GM10248 (cell line): ENCODE measurements around the gene RHOH.

Experiments
- CTCF ChIA-PET: fragments of 300-600 bp; sonication (Branson Sonifier 250); formaldehyde crosslinking; extraction: SDS; loops from one replicate; lab custom pipeline; 2021; ENCODE audit warnings: antibody characterized with exemption; lab: Yijun Ruan, JAX
- POLR2A ChIA-PET: fragments of 350-650 bp; sonication (Branson Sonifier 250); formaldehyde crosslinking; extraction: SDS; loops from one replicate; lab custom pipeline; 2020; ENCODE audit warnings: antibody characterized with exemption; lab: Yijun Ruan, JAX
- DNase-seq: peaks from one replicate; pipeline ENCODE4 v3.0.0; 2012; ENCODE audit errors: extremely low spot score
- TF ChIP-seq, protein P1 (sequence below): IDR thresholded peaks from 2 replicates; pipeline ENCODE4 v1.5.1; 2012; ENCODE audit warnings: mild to moderate bottlenecking, low read depth; ENCODE audit errors: extremely low read depth, missing control alignments, control extremely low read depth

Gene RHOH

DNA sequence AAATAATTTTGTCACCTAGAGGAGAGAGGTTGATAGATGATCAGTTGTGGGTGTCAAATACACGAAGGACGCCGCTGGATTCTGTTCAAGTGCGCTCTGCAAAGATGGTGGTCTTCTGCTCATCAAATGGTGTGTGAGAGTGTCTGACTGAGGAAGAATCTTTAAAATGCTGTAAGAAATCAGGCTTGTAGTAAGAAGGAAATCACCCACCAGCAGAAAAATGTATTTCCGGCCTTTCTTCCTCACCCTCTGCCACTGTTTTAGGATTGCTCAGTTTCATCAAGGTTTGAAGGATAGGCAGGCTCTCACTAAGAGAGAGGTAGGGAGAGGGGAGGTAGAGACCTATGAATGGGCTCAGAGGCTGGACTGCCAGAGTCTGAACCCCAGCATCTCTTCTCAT, 28.7 kb downstream of the RHOH start:
- CTCF ChIA-PET = interaction anchor here (1.1 to 3.4 kb wide), 4 partner anchors 18 to 100 kb away, joined by 4 to 12 read pairs (median 5); no protein-coding TSS in a partner anchor
- TF ChIP-seq, protein P1, sequence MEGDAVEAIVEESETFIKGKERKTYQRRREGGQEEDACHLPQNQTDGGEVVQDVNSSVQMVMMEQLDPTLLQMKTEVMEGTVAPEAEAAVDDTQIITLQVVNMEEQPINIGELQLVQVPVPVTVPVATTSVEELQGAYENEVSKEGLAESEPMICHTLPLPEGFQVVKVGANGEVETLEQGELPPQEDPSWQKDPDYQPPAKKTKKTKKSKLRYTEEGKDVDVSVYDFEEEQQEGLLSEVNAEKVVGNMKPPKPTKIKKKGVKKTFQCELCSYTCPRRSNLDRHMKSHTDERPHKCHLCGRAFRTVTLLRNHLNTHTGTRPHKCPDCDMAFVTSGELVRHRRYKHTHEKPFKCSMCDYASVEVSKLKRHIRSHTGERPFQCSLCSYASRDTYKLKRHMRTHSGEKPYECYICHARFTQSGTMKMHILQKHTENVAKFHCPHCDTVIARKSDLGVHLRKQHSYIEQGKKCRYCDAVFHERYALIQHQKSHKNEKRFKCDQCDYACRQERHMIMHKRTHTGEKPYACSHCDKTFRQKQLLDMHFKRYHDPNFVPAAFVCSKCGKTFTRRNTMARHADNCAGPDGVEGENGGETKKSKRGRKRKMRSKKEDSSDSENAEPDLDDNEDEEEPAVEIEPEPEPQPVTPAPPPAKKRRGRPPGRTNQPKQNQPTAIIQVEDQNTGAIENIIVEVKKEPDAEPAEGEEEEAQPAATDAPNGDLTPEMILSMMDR = no peak
- POLR2A ChIA-PET = interaction anchor here (0.6 kb wide), 1 partner anchor 13 kb away, joined by 3 read pairs; no protein-coding TSS in a partner anchor
- DNase-seq = no peak

DNA sequence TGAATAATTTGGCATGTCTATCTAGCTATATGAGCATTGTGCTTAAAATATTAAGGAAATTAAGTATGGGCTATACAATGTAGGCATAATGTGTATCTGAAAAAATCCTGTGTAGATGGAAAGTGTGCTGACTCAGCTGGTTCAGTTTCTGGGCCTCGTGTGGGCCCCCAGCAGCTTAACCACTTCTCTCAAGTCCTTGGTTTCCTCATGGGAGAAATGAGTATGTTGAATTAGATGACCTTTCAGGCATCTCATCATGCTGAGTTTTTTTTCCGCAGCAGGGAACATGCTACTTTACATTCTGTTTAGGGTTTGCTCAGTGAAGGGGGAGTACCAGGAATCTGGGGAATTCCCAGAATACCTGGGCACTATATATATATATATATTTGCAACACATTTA, 30.5 kb downstream of the RHOH start:
- TF ChIP-seq, protein P1 = no peak
- ChIA-PET CTCF (interaction anchor here (1.1 to 3.4 kb wide), 9 partner anchors 10 to 98 kb away, joined by 3 to 12 read pairs (median 4); no protein-coding TSS in a partner anchor), POLR2A (interaction anchor here (0.8 to 1.1 kb wide), 3 partner anchors 20 to 167 kb away, joined by 3 to 4 read pairs (median 4); no protein-coding TSS in a partner anchor)
- DNase-seq = peak; percentile 55

DNA sequence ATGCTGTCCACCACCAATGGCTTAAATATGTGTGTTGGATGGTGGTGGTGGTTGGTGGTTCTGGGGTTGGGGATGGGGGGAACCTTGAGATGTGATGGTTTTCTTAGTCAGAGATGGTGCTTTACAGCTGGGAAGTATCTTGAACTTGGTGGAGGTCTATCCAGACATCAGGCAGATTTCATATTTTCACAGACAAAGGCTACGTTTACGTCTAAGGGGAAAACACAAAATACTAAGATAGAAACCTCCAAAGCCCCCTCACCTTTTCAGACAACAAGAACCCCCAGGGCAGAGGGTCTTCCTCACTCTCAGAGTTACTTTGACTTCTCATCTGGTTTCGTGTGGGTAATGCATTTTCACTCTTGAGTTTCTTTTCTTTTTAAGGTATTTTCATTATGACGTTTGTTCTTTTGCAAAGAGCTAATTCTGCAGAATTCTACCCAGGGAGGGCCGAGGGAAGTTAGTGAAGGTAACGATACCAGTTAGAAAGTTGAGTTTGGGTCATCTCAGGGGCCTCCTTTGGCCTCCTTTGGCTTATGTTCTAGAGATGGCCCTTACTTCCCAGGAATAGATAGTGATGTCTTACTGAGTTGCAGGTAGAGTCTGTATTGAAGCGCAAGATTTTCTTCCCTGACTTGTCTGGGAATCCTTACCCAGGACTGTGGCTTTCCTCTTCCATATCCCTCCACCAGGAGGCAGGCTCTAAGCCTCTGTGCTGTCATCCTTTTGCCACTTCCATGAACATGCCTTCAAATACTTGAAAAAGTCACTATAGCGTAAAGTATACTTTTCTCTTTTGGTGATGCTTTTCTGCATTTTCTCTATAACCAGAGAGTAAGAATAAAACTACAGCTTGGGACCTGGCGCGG, 31.9 kb downstream of the RHOH start:
- ChIA-PET CTCF (interaction anchor here (0.7 to 3.9 kb wide), 10 partner anchors 22 to 172 kb away, joined by 3 to 31 read pairs (median 4); partner anchors contain the start of gene N4BP2), POLR2A (interaction anchor here (0.5 to 0.7 kb wide), 3 partner anchors 13 to 79 kb away, joined by 3 read pairs; no protein-coding TSS in a partner anchor)
- TF ChIP-seq, protein P1 = peak; percentile 21
- peak; percentile 56 for DNase-seq

DNA sequence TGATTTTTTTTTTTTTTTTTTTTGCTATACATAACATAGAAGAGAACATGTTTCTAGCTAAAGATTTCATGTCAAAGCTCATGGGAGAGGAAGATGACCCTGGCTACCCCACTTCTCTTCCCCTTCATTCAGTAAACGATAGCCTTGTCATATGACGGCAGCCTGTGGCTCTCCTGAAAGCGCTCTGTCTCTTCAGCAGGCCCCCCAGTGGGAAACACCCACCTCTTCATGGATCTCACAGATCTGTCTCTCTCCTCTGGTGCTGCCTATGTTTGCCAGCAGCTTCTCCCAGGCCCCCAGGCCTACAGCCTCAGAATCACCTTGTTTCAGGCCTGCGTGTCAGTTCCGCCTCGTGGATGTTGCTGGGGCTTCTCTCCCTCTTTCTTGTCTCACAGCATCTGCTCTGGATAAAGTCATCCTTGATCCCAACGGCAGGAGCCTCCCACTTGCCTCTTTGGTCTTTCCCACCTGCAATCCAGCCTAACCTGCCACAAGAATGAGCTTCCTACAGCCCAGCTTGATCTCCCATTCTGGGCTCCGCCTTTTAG, 34.6 kb downstream of the RHOH start:
- DNase-seq = no peak
- POLR2A ChIA-PET = interaction anchor here (0.6 to 2.0 kb wide), 3 partner anchors 8 to 320 kb away, joined by 3 to 8 read pairs (median 6); no protein-coding TSS in a partner anchor
- TF ChIP-seq, protein P1 = no peak
- CTCF ChIA-PET = interaction anchor here (0.8 to 3.9 kb wide), 12 partner anchors 10 to 96 kb away, joined by 3 to 31 read pairs (median 4); no protein-coding TSS in a partner anchor

DNA sequence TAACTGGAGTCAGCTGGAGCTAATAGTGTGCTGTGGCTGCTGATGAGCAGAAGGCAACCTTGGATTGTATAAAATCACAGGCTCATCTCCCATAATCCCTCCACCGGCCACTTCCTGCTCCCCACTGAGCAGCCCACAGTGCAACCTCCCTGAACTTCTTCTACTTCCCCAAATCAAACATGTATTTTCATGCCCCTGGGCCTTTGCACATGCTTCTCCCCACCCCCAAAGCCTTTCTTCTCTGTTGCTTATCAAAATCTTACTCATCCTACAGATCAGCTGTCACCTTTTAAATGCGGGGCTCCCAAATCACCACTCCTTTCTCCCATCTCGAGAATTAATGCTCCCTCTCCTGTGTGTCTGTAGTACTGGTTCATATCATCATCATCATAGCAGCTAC, 35.8 kb downstream of the RHOH start:
- CTCF ChIA-PET = interaction anchor here (1.1 to 3.6 kb wide), 5 partner anchors 73 to 93 kb away, joined by 3 to 13 read pairs (median 5); no protein-coding TSS in a partner anchor
- TF ChIP-seq, protein P1 = no peak
- DNase-seq = no peak
- POLR2A ChIA-PET = no interaction called here

DNA sequence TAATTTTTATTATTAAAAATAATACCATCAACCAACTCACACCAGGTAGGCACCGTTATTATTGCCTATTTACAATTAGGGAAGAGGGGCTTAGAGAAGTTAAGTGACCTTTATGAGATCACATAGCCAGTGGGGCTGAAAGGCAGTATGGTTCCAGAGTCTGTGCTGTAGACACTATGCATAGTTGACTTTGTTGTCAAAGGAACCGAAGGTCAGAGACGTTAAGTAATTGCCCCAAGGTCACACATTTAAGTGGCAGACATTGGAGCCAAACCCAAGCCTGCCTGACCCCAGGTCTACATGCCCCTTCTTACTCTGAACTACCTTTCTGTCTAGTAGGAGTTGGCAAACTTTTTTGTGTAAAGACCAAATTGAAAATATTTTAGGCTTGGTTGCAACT, 36.4 kb downstream of the RHOH start:
- ChIA-PET POLR2A (no interaction called here), CTCF (interaction anchor here (1.1 to 1.4 kb wide), 2 partner anchors 75 to 77 kb away, joined by 3 to 5 read pairs; no protein-coding TSS in a partner anchor)
- TF ChIP-seq, protein P1 = no peak
- no peak for DNase-seq
